NK-92 treated with Interleukin-12 subunit alpha and Interleukin-12 subunit beta, amount 100 ng/mL, for 24 hours (cell line): ENCODE data around the gene IRF2BP1.
"Not testable (repeated sequence)": the region's sequence is repeated elsewhere in the genome, so short reads cannot be mapped to it uniquely, and the experiment has no call there.

Experiments used
- DNase-seq: peaks from one replicate; lab custom pipeline; 2025; lab: John Stamatoyannopoulos, UW

The IRF2BP1 gene

DNA sequence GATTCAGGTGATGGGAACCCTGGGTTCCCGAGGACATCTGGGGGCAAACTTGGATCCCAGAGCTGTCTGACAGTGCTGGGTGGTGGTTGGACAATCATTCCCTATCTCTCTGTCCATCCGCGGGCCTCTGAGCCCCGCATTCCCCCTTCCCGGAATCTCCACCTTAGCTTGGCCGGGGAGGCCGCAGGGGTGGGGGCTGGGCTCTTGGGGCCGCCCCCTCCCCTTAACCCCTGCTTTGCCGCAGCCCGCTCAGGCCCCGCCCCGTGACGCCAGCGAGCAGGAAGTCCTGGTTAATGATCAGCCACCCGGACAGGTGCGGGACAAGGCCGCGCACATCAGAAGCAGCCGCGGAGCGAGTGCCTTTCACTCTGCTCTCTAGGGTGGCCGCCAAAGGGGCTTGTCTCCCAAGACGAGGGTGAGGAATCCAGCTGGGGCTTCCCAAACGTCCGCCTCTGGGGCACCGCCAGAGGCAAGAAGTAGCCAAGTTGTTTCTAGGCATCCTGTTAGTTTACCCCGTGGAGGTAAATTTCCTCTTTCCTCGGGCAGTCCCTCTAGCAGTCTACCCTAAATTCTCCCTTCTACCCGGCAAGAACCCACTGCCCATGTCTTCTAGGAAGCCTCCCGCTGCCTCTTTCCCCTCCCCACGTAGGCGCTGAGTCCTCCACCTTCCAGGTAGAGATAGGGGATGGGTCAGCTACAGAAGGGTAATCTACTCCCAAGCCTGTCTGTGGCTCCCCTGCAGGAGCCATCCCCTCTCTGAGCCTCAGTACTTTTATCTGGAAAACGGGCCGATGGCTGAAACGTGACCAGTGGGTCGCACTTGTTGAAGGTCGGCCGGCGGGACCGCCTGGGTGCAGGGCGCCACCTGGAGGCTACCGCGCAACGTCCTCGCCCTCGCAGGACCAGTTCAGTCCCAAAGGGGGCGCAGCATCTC is 3.0 kb downstream of the IRF2BP1 start:
- DNase-seq = peak; percentile 58

DNA sequence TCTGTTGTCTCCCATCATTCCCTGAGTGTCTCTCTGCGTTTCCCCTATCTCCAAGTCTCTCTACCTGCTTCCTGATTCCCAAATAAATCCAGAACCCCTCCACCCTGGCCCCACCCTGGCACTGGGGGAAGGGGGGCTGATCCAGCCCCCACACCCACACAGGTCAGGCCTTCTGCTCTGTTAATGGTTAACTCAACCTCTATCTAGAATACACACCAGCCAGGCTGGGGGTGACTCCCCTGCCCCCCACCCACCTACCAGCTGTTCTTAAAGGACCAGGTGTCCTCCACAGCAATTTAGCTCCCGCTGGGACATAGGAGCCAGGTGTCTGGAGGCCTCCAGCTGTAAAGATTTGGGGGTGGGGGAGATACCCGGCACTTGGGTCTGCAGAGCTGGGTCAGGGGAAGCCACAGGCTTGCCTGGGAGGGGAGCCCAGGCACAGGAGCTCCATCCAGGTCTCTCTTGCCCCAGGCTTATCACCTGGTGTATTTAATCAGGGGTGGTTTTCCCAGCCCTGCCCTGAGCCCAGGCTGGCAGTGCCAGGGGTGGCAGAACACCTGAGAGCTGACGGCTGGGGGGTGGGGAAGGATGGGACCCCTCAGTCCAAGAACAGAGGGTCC is 3.9 kb downstream of the IRF2BP1 start:
- no peak for DNase-seq

DNA sequence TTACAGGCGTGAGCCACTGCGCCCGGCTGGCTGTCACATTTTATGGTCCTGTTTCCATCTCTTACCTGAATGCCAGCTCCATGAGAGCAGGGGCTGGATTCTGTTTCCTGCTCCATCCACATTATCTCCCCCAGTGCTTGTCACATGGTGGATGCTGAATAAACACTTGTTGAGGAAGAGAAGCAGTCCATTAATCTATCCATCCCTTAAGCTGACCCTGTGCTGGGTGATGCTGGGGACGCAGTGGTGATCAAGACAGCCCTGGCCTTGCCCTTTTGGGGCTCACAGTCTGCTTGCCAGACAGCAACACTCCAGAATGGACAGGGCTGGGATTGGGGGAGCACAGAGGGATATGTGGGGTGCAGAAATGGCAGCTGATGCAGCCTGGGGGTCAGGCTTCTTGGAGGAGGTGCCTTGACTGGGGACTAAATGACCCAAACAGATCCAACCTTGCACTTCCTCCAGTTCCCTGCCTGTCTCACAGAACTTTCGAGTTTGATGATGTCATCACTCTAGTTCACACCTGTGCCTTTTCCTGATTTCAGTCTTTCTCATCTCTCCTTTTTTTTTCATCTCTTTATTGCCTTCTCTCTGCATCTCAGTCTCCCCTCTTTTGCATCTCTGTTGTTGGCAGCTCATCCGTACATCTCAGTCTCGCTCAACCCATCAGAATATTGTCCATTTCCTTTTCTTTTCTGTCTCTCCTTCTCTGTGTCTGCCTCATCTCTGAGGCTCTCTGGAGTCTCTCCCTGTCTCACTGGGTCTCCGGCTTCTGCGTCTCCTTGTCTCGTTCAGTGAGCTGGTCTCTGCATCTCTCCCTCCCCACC is 4.6 kb downstream of the IRF2BP1 start:
- no peak for DNase-seq

DNA sequence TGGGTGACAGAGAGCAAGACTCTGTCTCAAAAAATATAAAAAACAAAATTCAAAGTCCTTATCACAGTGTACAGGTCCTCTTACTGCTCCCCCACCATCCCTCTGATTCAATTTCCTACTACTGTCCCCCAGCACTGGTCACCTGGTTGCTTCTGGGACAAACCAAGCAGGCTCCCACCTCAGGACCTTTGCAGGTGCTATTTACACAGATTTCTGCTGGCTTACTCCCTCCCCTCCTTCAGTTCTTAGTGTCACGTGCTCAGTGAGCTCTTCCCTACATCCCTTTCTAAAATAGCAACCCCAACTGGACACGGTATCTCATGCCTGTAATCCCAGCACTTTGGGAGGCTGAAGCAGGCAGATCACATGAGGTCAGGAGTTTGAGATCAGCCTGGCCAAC is 6.0 kb downstream of the IRF2BP1 start:
- no peak for DNase-seq

DNA sequence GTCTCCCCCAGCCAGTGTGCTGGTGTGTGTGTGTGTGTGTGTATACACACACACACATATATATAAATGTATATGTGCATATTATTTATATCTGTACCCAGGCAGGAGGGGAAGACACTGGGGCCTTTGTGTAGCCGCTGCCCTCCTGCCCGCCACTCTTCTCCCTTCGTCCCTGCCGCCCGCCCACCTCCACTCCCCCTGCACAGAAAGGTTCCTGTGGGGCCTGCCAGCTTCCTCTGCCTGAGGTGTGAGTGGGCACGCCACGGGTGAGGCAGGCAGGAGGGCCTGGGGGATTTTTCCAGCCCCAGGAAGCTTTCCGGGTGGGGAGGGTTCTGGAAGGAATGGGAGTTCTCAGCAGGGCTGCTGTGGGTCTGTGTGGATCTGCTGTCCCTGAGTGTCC is 6.9 kb downstream of the IRF2BP1 start:
- DNase-seq = no peak

DNA sequence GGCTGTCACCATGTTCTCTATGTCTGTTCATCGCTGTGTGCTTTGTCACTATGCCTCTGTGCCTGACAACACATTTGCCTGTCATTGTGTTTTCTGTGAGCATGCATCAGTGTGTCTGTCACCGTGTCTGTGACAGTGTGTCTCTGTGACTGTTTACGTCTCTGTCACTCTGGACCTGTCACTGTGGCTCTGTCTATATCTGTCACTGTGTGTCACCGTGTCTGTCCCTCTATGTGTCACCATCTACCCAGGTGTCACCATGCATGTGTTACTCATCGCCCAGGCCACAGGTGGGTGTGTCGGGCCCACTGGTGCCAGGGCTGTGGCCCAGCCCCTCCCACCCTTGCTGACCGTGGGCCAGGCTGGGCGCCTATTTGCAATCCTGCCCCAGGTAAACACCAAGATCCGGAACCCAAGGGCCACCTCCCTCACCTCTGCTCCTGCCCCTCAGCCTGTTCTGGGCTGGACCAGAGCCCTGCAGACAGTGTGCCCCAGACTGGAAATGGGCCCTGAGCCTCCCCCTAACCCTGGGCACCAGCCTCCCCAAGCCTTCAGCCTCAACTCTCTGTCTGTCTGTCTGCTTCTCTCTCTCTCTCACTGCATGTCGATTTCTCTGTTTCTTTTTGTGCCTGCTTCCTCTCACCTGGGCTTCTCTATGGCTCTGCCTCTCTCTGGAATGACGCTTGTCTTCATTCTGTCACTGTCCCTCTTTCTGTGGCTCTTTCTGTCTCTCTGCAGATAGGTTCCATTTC is 7.7 kb downstream of the IRF2BP1 start:
- peak; percentile 43 for DNase-seq

DNA sequence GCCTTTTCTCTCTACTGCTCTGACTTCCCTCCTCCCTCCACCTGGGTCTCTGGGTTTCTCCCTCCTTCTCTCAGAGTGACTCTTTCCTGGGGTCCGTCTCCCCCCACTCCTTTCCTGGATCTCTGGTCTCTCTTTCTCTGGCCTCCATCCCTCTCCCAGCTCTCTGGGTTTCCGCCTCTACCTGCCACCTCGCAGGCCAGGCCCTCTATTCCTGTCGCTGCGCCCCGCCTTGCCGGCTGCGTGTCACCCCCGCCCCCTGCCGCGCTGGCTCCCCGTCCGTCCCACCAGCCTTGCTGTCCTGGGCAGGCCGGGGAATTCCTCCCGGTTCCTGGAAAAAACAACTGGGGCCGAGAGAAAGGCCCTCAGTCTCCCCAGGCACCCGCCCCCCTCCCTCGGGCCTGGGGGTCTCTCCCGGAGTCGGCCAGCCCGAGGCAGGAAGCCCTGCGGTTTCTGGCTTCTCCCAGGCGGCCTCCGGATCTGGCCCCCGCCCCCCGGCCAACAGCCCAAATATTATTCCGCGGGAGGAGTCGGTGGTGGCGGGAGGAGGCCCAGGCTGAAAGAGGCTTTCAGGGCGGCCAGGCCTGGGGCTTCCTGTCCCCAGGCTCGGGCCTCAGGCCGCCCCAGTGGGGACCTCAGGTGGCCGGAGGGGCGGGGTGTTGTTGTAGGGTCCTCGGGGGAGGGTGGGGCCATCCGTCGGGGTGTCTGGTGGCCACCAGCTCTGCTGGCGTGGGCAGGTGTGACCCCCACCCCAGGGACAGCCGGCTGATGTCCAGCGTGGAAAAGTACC is 9.3 kb downstream of the IRF2BP1 start:
- DNase-seq = no peak

DNA sequence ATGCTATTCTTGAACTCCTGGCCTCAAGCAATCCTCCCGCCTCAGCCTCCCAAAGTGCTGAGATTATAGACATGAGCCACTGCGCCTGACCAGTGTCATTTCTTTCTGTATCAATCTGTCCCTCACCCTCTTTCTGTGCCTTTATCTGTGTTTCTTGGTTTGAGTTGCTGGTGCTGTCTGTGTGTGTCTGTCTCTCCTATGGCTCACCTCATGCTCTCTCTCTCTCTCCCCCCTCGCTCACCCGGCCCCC is 9.9 kb downstream of the IRF2BP1 start:
- no peak for DNase-seq

DNA sequence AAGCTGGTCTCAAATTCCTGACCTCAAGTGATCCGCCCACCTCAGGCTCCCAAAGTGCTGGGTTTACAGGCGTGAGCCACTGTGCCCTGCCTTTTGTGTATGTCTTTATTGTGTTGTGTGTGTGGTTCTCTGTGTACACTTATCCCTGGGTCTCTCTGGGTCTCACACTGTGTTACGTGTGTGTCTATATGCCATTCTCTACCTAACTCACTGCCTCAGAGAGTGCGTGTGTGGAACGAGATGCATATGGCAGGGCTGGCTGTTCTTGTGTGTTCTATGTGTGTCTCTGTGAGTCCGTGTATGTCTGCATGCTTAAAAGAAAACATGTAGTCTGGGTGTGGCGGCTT is 11.3 kb downstream of the IRF2BP1 start:
- DNase-seq = no peak

DNA sequence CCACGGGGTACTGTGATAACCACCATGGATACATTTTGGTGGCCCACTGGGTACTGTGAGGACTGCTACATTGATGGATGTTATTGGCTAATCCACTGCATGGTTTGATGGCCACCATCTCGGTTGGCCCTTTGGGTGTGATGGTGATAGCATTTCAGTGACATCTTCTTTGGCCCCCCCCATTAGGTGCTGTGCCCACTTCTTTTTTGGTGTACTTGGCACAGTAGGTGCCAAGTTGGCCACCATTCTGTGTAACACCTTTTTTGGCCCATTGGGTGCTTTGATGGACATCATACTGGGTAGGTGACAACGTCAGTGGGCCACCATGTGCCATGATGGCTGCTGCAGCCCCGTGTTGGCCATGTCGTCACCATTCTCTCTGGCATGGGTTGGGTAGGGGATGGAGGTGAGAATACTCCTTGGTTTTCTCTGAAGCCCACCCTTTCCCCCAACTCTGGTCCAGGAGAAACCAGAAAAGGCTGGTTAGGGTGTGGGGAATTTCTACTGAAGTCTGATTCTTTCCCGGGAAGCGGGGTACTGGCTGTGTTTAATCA is 12.6 kb downstream of the IRF2BP1 start:
- DNase-seq = no peak

DNA sequence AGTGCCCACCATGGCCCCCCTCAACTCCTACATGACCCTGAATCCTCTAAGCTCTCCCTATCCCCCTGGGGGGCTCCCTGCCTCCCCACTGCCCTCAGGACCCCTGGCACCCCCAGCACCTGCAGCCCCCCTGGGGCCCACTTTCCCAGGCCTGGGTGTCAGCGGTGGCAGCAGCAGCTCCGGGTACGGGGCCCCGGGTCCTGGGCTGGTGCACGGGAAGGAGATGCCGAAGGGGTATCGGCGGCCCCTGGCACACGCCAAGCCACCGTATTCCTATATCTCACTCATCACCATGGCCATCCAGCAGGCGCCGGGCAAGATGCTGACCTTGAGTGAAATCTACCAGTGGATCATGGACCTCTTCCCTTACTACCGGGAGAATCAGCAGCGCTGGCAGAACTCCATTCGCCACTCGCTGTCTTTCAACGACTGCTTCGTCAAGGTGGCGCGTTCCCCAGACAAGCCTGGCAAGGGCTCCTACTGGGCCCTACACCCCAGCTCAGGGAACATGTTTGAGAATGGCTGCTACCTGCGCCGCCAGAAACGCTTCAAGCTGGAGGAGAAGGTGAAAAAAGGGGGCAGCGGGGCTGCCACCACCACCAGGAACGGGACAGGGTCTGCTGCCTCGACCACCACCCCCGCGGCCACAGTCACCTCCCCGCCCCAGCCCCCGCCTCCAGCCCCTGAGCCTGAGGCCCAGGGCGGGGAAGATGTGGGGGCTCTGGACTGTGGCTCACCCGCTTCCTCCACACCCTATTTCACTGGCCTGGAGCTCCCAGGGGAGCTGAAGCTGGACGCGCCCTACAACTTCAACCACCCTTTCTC is 13.6 kb downstream of the IRF2BP1 start:
- no peak for DNase-seq

DNA sequence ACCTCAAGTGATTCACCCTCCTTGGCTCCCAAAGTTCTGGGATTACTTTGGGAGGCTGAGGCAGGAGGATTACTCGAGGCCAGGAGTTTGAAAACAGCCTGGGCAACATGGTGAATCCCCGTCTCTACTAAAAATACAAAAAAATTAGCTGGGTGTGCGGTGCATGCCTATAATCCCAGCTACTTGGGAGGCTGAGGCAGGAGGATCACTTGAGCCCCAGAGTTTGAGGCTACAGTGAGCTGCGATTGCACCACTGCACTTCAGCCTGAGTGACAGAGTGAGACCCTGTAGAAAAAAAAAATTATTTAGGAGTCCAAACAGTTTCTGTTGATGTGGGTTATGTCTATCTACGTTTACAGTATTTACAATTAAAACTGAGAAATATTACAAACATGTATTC is 15.1 kb downstream of the IRF2BP1 start:
- no peak for DNase-seq

DNA sequence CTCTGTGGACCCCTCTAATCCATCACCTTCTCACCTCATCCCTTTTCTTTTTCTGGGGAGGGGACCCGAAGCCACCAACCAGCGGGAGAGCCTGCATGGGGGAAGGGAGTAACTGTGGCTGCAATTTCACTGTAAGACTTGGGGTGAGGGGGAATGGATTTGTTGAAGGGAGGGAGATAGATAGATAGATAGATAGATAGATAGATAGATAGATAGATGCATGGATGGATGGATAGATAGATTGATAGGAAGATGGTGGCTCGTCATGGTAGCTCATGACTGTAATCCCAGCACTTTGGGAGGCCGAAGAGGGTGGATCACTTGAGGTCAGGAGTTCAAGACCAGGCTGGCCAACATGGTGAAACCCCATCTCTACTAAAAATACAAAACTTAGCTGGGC is 18.7 kb downstream of the IRF2BP1 start:
- DNase-seq = not testable (repeated sequence)

DNA sequence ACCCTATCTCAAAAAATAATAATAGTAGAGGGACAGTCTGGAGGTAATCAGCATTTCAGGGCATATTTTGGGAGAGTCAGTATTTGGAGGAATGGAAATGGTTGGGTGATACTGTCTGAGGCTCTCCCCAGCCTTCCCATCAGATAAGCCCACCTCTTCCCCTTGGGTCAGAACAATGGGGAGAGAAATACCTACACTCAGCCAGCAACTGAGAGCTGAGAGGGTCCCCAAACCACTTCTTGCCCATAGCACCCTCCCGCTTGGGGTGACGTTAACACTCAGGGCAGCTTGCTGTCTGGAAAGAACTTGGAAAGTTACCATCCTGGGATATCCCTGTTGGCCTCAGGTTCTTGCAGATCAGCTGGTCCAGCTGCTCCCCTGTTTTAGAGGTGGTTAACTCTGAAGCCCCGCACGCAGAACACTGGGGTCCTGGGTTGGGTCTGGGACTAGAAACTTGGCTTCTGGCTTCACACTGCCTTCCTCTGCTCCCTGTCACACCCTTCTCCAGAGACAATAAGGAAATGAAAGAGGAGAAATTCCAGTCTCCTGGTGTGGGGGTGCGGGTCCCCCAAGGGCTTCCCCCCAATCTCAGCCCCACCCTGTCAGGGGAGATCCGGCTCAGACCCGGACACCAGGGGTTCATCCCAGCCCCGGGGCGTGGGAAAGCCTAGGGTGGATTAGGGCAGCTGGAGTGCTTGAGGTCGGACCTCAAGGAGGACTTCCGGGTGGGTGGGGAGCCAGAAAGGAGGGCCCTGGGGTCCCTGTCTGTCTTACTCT is 19.4 kb downstream of the IRF2BP1 start:
- no peak for DNase-seq

DNA sequence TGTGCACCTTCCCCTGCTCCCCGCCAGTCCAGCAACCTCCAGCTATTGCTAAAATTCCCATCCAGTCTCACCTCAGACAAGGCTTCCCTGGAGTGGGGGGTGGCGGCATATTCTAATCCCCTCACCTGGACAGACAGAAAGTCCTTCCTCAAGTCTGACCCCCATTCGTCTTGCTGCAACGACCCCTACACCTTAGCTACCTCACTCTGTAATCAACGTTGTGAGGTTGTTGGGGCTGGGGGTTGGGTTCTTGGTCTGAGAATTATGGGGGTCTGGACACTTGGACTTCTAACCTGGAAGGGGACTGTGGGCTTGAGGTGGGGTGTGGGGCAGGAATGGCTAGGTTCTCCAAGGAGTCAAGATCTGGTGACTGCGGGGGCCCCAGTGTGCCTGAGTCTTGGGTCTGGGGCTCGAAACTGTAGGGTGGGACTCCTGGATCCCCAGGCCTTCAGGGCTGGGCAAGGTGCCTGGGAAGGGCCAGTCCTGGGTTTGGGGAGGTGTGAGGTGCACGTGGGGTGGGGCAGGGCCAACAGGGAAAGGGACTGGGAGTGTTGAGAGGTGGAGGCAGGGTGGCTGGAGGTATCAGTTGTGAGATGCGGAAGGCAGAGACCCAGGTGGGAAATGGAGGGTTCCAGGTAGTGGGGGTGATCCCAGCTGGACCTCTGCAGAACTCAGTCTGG is 20.5 kb downstream of the IRF2BP1 start:
- DNase-seq = no peak

DNA sequence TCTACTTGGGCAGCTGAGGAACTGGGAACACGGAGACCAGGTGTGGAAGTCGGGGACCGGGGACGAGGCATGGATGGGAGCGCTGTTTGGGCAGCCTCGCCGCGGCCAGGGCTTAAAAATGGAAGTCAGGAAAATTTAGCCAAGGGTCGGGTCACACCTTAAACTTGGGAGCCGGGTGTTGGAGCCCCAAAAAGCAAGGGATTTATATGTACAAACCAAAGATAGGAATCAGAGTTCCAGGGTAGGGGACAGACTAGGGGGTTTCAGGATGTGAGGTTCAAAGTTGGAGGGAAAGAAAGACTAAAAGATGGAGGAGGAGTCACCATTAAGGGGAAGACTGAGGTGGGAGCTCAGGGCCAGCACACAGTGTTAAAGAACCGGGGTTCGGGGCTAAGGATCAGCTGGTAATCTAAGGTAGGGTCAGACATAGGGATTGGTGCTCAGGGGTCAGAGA is 21.3 kb downstream of the IRF2BP1 start:
- DNase-seq = no peak

DNA sequence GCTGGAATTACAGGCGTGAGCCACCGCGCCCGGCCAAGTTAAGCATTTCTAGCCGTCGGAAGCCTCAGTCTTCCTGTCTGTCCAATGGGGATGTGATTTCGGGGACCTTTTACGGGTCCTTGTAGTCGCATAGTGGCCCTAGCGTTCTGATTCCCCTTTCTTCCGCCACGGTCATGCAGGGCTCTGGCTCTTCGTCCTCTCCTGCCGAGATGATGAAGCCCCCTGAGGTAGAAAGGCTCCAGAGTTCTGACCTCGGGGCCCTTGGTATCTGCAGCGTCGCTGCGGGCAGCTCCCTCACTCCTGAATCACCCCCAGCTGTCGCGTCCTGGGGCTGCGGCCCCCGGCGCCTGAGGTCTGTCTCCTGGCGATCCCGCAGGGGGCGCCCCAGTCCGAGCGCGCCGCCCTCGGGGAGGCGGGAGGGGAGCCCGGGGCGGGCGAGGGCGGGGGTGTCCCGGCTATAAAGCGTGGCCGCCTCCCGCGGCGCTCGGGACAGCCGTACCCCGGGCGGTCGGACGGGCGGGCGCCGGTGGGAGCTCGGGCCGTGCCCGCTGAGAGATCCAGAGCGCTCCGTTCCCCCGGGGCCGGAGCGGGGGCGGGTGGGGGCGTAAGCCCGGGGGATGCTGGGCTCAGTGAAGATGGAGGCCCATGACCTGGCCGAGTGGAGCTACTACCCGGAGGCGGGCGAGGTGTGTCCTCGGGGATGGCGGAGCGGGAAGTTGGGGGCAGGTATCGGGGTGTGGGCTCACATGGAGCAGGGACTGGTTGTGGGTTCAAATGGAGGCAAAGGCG is 21.9 kb downstream of the IRF2BP1 start, which contains the start of gene FOXA3:
Gene FOXA3 (plus strand): TSS at position 487 of the 789 bp plus-strand sequence. CDS start 131 bp downstream, at position 618.
- DNase-seq = no peak

DNA sequence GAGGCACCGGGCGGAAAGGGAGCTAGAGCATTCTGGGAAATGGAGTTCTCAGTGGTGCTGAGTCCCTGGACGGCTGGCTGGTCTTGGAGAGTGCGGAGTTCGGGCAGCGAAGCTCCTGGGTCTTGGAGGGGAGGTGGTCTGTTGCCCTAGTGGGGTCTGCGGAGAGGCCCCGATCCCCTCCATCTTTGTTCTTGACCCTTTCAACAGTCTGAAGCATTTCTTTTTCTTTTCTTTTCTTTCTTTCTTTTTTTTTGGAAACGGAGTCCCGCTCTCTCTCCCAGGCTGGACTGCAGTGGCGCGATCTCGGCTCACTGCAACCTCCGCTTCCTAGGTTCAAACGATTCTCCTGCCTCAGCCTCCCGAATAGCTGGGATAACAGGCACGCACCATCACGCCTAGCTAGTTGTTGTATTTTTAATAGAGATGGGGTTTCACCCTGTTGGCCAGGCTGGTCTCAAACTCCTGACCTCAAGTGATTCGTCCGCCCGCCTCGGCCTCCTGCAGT is 22.6 kb downstream of the IRF2BP1 start:
- no peak for DNase-seq
